ENCODE measurements around the gene CCDC187. TPM values are rescaled to one million over a fixed set of nuclear protein-coding genes. Genes with fewer than 3 reads are reported as not detected.

The CCDC187 gene
- total RNA-seq, 2 experiments from 2014 or later: 0.07 TPM; not detected in 1

DNA sequence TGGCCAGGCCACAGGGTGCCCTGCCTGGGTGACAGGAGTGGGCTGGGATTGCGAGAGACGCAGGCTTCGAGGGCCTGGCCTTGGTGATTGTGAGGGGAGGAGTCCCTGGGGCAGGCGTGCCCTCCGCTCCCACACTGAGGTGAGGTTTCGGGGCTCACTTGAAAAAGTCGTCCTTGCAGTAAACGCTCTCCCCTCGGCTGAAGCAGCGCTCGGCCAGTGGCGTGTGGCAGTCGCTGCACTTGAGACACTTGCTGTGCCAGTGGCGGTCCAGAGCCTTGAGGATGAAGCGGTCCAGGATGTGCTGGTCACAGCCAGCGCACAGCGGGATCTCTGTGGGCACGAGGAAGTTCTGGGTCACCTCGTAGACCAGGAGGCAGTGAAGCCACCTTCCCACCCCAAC lies 103.5 kb downstream of the CCDC187 start:
- H3K9me3 Mint-ChIP-seq: no peaks in the 10 kb centered on the region
- ChIA-PET CTCF (no interaction called here), POLR2A (no interaction called here)
- no peak for DNase-seq
- peaks cover 52% of the 10 kb centered on the region for H3K27me3 Mint-ChIP-seq
- no peaks in the 10 kb centered on the region for H3K36me3 Mint-ChIP-seq (ENCODE audit: low read depth)
- H3K4me3 Mint-ChIP-seq: no peak overlapping the region
- ATAC-seq: no peak
- intact Hi-C loops (cut with micrococcal nuclease): no loop called here
- no peak overlapping the region for H3K27ac Mint-ChIP-seq
- H3K4me1 Mint-ChIP-seq (ENCODE audit: low read depth): peaks cover 9% of the 10 kb centered on the region
- TF ChIP-seq, protein P1, sequence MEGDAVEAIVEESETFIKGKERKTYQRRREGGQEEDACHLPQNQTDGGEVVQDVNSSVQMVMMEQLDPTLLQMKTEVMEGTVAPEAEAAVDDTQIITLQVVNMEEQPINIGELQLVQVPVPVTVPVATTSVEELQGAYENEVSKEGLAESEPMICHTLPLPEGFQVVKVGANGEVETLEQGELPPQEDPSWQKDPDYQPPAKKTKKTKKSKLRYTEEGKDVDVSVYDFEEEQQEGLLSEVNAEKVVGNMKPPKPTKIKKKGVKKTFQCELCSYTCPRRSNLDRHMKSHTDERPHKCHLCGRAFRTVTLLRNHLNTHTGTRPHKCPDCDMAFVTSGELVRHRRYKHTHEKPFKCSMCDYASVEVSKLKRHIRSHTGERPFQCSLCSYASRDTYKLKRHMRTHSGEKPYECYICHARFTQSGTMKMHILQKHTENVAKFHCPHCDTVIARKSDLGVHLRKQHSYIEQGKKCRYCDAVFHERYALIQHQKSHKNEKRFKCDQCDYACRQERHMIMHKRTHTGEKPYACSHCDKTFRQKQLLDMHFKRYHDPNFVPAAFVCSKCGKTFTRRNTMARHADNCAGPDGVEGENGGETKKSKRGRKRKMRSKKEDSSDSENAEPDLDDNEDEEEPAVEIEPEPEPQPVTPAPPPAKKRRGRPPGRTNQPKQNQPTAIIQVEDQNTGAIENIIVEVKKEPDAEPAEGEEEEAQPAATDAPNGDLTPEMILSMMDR (IDR thresholded peaks at IDR 0.05): no peak

Other genes starting within 250 kb of the CCDC187 start
- 1 to 10 TPM; 6.0 to 6.2 TPM for gene NACC2, start 208.8 kb downstream of the CCDC187 start, total RNA-seq
- gene TMEM250, start 185.2 kb downstream of the CCDC187 start, total RNA-seq: 10 to 100 TPM; 24.4 to 25.9 TPM
- gene LHX3, start 99.0 kb downstream of the CCDC187 start, total RNA-seq: not detected
- 10 to 100 TPM; 21.0 to 21.5 TPM for gene QSOX2, start 58.3 kb downstream of the CCDC187 start, total RNA-seq
- 1 to 10 TPM; 8.8 to 10.0 TPM for gene GPSM1, start 23.4 kb upstream of the CCDC187 start, total RNA-seq
- gene DNLZ, start 59.6 kb upstream of the CCDC187 start, total RNA-seq: 10 to 100 TPM; 16.1 to 17.4 TPM
- 1 to 10 TPM; 6.8 to 7.1 TPM for gene CARD9, start 69.6 kb upstream of the CCDC187 start, total RNA-seq
- gene SNAPC4, start 96.1 kb upstream of the CCDC187 start, total RNA-seq: 10 to 100 TPM; 15.5 to 17.1 TPM
- 10 to 100 TPM; 65.9 to 66.8 TPM for gene ENTR1, start 106.5 kb upstream of the CCDC187 start, total RNA-seq
- gene PMPCA, start 106.6 kb upstream of the CCDC187 start, total RNA-seq: 100 to 1,000 TPM; 128 to 140 TPM
- gene INPP5E, start 135.8 kb upstream of the CCDC187 start, total RNA-seq: 10 to 100 TPM; 12.0 to 13.8 TPM
- 10 to 100 TPM; 67.9 to 69.8 TPM for gene SEC16A, start 178.9 kb upstream of the CCDC187 start, total RNA-seq
- gene NOTCH1, start 242.0 kb upstream of the CCDC187 start, total RNA-seq: 10 to 100 TPM; 45.7 to 47.6 TPM